TTC549 (cell line): ENCODE results near the gene DLGAP4.
"Not testable (repeated sequence)": the region's sequence is repeated elsewhere in the genome, so short reads cannot be mapped to it uniquely, and the experiment has no call there.

Experiments
- FAIRE-seq: peaks from 2 replicates; lab custom pipeline; 2012; peaks lifted over from hg19 to GRCh38; lab: Jason Lieb, UNC

The DLGAP4 gene

DNA sequence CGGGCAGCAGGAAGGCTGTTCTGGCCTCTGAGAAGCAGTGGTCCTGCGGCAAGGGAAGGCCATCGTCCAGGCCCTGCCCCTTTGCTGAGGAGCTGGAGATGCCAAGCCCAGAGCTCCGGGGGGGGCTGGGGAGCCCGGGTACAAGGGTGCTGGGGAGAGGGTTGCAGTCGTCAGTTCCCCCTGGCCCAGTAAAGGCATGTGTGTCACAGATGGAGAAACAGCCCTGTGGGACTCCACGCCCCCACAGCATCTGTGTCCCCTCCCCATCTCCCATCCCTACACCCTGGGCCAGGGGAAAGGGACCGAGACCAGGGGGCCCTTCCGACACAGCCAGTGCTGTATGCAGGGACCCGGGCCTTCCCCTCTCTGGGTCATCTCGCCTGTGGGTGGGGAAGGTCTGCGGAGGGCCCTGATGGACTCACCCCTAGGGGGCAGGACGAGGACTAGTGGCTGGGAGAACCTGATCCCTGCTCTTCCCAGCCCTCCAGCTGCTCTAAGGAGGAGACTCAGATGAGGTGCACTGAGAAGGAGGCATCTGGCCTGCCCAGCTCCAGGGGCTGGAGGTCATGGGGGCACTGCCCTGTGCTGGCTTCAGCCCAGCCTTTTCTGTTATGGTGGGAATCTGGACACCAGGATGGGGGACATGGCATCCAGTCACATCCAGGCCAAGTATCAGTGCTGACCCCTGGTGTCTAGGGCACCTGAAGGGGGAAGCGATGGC, 235.8 kb downstream of the DLGAP4 start:
- FAIRE-seq: no peak

- FAIRE-seq: no peak
These were observed 236.5 kb downstream of the DLGAP4 start for GRCh38 chr20:36542516-36543183.

GRCh38 chr20:36543184-36544133, 237.3 kb downstream of the DLGAP4 start:
- FAIRE-seq: no peak

- FAIRE-seq: no peak
These were observed 238.2 kb downstream of the DLGAP4 start for GRCh38 chr20:36544134-36545018.

DNA sequence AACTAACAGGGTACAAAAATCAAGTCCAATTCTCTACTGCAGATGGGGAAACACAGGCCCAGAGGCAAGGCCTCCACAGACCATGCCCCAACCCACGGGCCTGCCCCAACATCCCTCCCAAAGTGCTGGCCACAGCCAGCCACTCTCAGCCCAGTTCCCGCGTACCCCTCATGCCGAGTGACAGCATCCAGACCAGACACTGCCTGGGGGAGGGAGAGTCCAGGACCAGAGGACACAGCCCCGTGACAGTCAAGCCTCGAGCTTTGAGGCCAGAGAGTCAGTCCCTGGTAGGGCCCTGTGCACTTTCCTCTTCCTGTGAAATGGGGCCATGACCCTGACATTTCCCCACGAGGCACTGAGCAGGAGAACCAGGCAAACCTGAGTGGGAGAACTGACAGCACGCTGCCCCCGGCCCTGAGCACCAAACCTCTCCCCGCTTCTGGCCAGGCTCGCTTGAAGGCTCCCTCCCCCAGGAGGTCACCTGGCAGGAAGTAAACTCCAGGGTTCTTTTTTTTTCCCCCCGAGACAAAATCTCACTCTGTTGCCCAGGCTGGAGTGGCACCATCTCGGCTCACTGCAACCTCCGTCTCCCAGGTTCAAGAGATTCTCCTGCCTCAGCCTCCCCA, 240.1 kb downstream of the DLGAP4 start:
- FAIRE-seq: no peak

DNA sequence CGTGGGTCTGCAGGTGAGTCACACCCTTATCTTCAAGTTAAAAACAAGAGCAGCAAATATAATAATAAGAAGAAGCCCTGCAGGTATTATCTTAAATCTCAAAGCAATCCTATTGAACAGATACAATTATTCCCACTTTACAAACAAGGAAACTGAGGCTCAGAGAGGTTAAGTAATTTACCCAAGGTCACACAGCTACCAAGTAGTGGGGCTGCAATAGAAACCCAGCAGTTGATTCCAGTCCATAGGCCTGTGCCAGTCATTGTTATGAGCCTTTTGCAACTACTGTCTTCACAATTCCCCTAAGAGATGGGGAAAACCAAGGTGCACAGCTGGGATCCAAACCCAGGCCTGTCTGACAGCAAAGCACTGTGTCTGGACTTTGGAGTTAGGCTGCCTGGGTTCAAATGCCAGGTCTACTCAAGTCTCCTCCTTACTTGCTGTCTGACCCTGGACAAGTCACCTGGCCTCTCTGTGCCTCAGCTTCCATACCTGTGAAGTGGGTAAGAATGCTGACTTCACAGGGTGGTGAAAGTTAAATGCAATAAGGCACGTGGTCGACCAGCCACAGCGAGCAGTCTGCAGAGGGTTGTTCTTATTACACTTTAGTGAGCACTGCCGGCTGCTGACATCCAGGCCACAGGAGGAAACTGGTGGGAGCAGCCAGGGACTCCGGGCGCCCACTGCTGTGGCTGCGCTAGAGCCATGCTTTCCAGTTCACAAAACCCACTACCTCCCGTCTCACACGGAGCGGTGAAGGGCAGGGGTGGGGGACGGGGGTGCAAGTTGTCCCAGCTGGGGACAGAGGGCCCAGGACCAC, 241.3 kb downstream of the DLGAP4 start:
- FAIRE-seq: no peak

- FAIRE-seq: no peak
These were observed 241.8 kb downstream of the DLGAP4 start for GRCh38 chr20:36548006-36548315.

GRCh38 chr20:36548704-36549627, 242.8 kb downstream of the DLGAP4 start:
- no peak for FAIRE-seq

- no peak for FAIRE-seq
These were observed 243.4 kb downstream of the DLGAP4 start for GRCh38 chr20:36549628-36549941.

GRCh38 chr20:36549942-36550789, 244.0 kb downstream of the DLGAP4 start:
- FAIRE-seq: no peak

- FAIRE-seq: no peak
These were observed 244.7 kb downstream of the DLGAP4 start for GRCh38 chr20:36550790-36551299.

GRCh38 chr20:36555248-36555647, 249.1 kb downstream of the DLGAP4 start:
- FAIRE-seq: no peak

DNA sequence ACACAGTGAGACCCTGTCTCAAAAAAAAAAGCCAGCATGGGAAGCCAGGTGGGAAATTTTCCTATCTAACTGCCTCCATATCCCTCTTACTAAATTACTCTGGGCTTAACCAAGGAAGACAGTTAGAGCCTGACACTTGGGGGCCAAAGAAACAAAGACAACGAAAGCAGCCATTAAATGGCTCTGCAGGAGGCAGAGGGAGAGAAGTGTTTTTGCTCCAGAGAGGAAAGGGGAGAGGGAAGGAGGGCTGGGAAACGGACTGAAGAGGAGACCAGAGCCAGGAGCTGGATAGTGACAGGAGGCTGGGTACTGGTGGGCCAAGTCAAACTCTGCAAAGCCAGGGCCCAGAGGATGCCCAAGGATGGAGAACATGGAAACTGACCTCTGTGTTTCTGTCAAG, 256.6 kb downstream of the DLGAP4 start:
- FAIRE-seq: no peak

DNA sequence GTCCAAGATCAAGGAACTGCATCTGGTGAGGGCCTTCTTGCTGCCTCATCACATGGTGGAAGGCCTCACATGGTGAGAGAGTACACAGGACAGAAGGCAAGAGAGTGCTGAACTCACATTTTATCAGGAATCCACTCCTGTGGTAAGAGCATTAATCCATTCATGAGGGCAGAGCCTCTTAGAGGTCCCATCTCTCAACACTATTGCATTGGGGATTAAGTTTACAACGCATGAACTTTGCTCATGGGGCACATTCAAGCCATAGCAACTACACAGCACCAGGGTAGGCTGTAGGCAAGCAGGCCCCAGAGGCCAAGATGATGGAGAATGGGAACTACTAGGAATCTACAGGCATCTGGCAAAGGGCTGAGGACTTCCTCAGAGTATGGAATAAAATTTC, 257.2 kb downstream of the DLGAP4 start:
- no peak for FAIRE-seq

DNA sequence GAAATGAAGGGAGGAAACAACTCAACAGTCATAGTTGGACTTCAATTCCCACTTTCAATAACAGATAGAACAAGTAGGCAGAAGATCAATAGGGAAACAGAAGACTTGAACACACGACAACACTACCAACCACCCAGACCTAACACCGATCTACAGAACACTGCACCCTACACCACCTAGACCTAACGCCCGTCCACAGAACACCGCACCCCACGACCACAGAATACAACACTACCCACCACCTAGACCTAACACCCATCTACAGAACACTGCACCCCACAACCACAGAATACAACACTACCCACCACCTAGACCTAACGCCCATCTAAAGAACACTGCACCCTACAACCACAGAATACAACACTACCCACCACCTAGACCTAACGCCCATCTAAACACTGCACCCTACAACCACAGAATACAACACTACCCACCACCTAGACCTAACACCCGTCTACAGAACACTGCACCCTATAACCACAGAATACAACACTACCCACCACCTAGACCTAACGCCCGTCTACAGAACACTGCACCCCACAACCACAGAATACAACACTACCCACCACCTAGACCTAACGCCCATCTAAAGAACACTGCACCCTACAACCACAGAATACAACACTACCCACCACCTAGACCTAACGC, 258.1 kb downstream of the DLGAP4 start:
- not testable (repeated sequence) for FAIRE-seq

- FAIRE-seq: not testable (repeated sequence)
These were observed 258.6 kb downstream of the DLGAP4 start for GRCh38 chr20:36564726-36565121.

DNA sequence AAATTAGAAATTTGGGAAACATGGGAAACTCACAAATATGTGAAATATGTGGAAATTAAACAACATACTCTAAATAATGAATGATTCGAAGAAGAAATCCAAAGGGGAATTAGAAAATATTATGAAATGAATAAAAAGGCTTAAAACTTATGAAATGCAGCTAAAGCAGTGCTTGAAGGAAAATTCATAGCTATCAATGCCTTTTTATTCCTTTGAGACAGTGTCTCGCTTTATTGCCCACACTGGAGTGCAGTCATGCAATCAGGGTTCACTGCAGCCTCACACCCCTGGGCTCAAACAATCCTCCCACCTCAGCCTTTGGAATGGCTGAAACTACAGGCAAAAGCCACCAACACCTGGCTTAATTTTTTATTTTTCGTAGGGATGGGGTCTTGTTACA, 259.4 kb downstream of the DLGAP4 start:
- FAIRE-seq: no peak

DNA sequence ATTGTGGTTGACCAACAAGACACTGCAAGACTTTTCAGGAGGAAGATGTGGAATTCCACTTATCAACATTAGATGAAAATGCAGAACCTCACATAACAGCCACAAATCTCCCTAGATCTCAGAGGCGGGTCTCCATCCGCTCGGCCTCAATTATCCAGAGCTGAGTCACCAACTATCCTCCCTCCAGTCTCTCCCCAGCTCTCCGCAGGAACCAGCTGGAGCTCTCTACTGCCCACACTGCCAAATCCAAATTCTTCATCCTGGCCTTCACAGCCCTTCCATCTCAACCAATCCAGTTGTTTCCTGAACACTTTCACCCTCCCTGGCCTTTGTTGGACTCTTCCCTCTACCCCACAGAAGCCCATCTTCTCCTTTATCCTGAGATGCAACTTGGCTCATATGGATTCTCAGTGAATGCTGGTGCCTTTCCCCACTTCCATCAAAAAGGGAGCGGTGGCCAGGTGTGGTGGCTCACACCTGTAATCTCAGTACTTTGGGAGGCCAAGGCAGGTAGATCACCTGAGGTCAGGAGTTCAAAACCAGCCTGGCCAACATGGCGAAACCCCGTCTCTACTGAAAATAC, 263.8 kb downstream of the DLGAP4 start:
- FAIRE-seq: no peak
